Effector memory CD8-positive, alpha-beta T cell (primary cell): ENCODE measurements around the gene CELA2A.
"Not testable (repeated sequence)": the region's sequence is repeated elsewhere in the genome, so short reads cannot be mapped to it uniquely, and the experiment has no call there.

Experiments used
- ATAC-seq: fragments of 150-1000 bp; cut with Tn5 transposase; replicated peaks from 2 replicates; pipeline ENCODE4 v1.10.0; 2021; ENCODE audit warnings: mild to moderate bottlenecking, moderate library complexity
- DNase-seq, 3 experiments: peaks; one replicate each; pipeline ENCODE4 v3.0.0; 2021
- H3K27ac Mint-ChIP-seq, 2 donors: one replicate each; pipeline ENCODE4 v1.8.0; 2022; ENCODE audit warnings: mild to moderate bottlenecking in 2 of 2, mixed read lengths in 2 of 2, moderate library complexity in 2 of 2
- H3K27me3 Mint-ChIP-seq, 2 donors: one replicate each; pipeline ENCODE4 v1.8.0; 2022; ENCODE audit warnings: mixed read lengths in 2 of 2
- H3K36me3 Mint-ChIP-seq: one replicate; pipeline ENCODE4 v1.8.0; 2022; ENCODE audit warnings: mild to moderate bottlenecking, moderate library complexity, mixed read lengths; ENCODE audit not compliant: insufficient read depth
- H3K4me1 Mint-ChIP-seq, 2 donors: one replicate each; pipeline ENCODE4 v1.8.0; 2022; ENCODE audit warnings: low read depth in 2 of 2, mixed read lengths in 2 of 2
- H3K4me3 Mint-ChIP-seq, 2 donors: one replicate each; pipeline ENCODE4 v1.8.0; 2022; ENCODE audit warnings: mild to moderate bottlenecking in 2 of 2, mixed read lengths in 2 of 2, moderate library complexity in 2 of 2
- H3K9me3 Mint-ChIP-seq, 2 donors: one replicate each; pipeline ENCODE4 v1.8.0; 2022; ENCODE audit warnings: mixed read lengths in 2 of 2

Gene CELA2A

GRCh38 chr1:15417059-15417934 is 39.2 kb upstream of the CELA2A start:
- Mint-ChIP-seq H3K4me1 (peaks cover 75 to 79% of the 10 kb centered on the region in 2 donors), H3K36me3 (peaks cover 99% of the 10 kb centered on the region), H3K27ac (peak overlapping the region; percentile 99 to 100), H3K9me3 (no peaks in the 10 kb centered on the region), H3K4me3 (peak overlapping the region; percentile 79 to 99), H3K27me3 (no peaks in the 10 kb centered on the region)
- DNase-seq, result peak; percentile 60 to 74 (median 73)
- peak; percentile 82 for ATAC-seq

GRCh38 chr1:15418806-15419515 is 37.6 kb upstream of the CELA2A start:
- ATAC-seq (no peak), DNase-seq (no peak)
- Mint-ChIP-seq H3K4me1 (peaks cover 66 to 69% of the 10 kb centered on the region in 2 donors), H3K27ac (peak overlapping the region; percentile 82 to 100), H3K36me3 (peaks cover 99% of the 10 kb centered on the region), H3K27me3 (no peaks in the 10 kb centered on the region), H3K9me3 (no peaks in the 10 kb centered on the region), H3K4me3 (peak overlapping the region; percentile 50 to 99)

DNA sequence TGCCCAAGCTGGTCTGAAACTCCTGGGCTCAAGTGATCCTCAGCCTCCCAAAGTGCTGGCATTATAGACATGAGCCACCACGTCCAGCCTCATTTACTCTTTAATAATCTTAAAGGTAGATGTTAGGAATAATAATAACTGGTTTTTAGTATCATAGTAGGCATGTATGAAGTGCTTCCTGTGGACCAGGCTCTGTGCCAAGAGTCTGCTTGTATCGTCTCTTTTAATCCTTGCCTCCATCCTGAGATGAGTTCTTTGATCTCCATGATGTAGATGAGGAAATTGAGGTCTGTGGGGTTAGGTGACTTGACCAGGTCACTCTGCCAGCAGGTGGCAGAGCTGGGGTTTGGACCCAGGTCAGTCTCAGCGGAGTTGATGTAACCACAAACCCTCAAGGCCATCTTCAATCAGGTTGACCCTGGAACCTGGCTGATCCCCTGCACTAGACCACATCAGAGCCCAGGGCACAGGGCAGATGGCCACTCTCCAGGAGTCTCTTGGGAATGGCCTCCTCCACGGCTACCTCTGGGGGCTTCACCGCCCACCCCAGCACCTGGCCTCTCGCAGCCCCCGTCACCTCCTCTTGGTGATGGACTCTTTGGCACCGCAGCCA is 35.6 kb upstream of the CELA2A start:
- H3K4me3 Mint-ChIP-seq, result peak overlapping the region; percentile 51 to 52
- H3K9me3 Mint-ChIP-seq, result no peaks in the 10 kb centered on the region
- ATAC-seq (no peak), DNase-seq (no peak)
- peaks cover 99% of the 10 kb centered on the region for H3K36me3 Mint-ChIP-seq
- H3K27me3 Mint-ChIP-seq, result no peaks in the 10 kb centered on the region
- peaks cover 61 to 63% of the 10 kb centered on the region in 2 donors for H3K4me1 Mint-ChIP-seq
- H3K27ac Mint-ChIP-seq, result peak overlapping the region; percentile 88 to 100

- Mint-ChIP-seq H3K4me3 (peak overlapping the region in 1 of 2 donors; percentile 51), H3K27ac (peak overlapping the region; percentile 88 to 97), H3K27me3 (no peaks in the 10 kb centered on the region), H3K36me3 (peaks cover 99% of the 10 kb centered on the region), H3K4me1 (peaks cover 53 to 55% of the 10 kb centered on the region in 2 donors), H3K9me3 (no peaks in the 10 kb centered on the region)
- ATAC-seq (no peak), DNase-seq (no peak)
Measured at GRCh38 chr1:15422871-15423270, 33.7 kb upstream of the CELA2A start.

- no peaks in the 10 kb centered on the region for H3K27me3 Mint-ChIP-seq
Measured at GRCh38 chr1:15423355-15424077, 33.0 kb upstream of the CELA2A start.

GRCh38 chr1:15424146-15424667 is 32.3 kb upstream of the CELA2A start:
- Mint-ChIP-seq H3K27me3 (no peaks in the 10 kb centered on the region), H3K36me3 (peaks cover 99% of the 10 kb centered on the region)
- no peak for ATAC-seq

More at GRCh38 chr1:15423355-15424077, 33.0 kb upstream of the CELA2A start:
- Mint-ChIP-seq H3K4me3 (peak overlapping the region in 1 of 2 donors; percentile 42), H3K4me1 (peaks cover 50 to 54% of the 10 kb centered on the region in 2 donors), H3K36me3 (peaks cover 99% of the 10 kb centered on the region), H3K9me3 (no peaks in the 10 kb centered on the region), H3K27ac (peak overlapping the region; percentile 74 to 97)
- ATAC-seq (no peak), DNase-seq (no peak)

GRCh38 chr1:15424981-15425380 is 31.6 kb upstream of the CELA2A start:
- ATAC-seq, result no peak
- peaks cover 99% of the 10 kb centered on the region for H3K36me3 Mint-ChIP-seq
- H3K4me1 Mint-ChIP-seq, result peaks cover 40 to 47% of the 10 kb centered on the region in 2 donors
- peak overlapping the region; percentile 93 to 97 for H3K27ac Mint-ChIP-seq
- no peaks in the 10 kb centered on the region for H3K9me3 Mint-ChIP-seq
- H3K27me3 Mint-ChIP-seq, result no peaks in the 10 kb centered on the region
- H3K4me3 Mint-ChIP-seq, result peak overlapping the region in 1 of 2 donors; percentile 44
- DNase-seq, result no peak

More at GRCh38 chr1:15424146-15424667, 32.3 kb upstream of the CELA2A start:
- Mint-ChIP-seq H3K4me1 (peaks cover 45 to 49% of the 10 kb centered on the region in 2 donors), H3K9me3 (no peaks in the 10 kb centered on the region), H3K27ac (peak overlapping the region; percentile 74 to 97), H3K4me3 (peak overlapping the region in 1 of 2 donors; percentile 44)
- no peak for DNase-seq

DNA sequence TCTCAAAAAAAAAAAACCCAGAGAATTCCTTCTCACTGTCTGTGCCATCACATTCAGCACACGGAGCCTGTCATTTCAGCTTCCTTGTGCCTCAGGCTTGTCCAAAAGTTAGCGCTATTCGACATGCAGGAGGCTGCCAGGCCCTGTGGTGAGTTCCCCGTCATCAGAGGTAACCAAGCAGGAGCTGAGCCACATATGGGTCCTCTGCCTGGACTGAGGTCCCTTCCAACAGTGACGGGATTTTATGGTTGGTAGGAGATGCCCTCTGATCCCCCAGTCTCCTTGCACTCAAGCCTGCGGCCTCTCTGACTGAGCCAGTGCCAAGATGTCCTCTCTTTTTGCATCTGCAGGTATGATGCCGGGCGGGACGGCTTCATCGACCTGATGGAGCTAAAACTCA is 31.0 kb upstream of the CELA2A start:
- ATAC-seq (no peak), DNase-seq (no peak)
- H3K36me3 Mint-ChIP-seq, result peaks cover 100% of the 10 kb centered on the region
- H3K9me3 Mint-ChIP-seq, result no peaks in the 10 kb centered on the region
- peak overlapping the region in 1 of 2 donors; percentile 70 for H3K4me3 Mint-ChIP-seq
- H3K27ac Mint-ChIP-seq, result peak overlapping the region; percentile 93 to 97
- H3K27me3 Mint-ChIP-seq, result no peaks in the 10 kb centered on the region
- peaks cover 38 to 46% of the 10 kb centered on the region in 2 donors for H3K4me1 Mint-ChIP-seq

DNA sequence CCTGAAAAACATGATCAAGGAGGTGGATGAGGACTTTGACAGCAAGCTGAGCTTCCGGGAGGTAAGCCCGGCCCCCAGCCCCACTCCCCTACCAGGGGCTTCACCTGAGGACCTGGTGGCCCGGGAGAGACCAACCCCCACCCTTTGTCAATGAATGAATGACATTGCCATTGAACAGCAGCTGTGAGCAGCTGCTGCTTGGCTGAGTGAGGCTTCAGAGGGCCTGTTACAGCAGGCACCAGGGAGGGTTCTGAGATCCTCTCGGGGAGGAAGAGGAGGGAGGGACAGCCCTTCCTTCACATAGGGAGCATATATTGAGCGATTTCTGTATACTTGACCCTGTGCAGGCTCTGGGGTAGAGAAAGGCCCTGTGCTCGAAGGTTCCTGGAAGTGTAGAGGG is 30.6 kb upstream of the CELA2A start:
- peaks cover 36 to 45% of the 10 kb centered on the region in 2 donors for H3K4me1 Mint-ChIP-seq
- H3K27me3 Mint-ChIP-seq, result no peaks in the 10 kb centered on the region
- peak overlapping the region; percentile 20 to 70 for H3K4me3 Mint-ChIP-seq
- ATAC-seq, result no peak
- peaks cover 100% of the 10 kb centered on the region for H3K36me3 Mint-ChIP-seq
- no peak for DNase-seq
- peak overlapping the region; percentile 93 to 97 for H3K27ac Mint-ChIP-seq
- no peaks in the 10 kb centered on the region for H3K9me3 Mint-ChIP-seq

- H3K27me3 Mint-ChIP-seq, result no peaks in the 10 kb centered on the region
- H3K36me3 Mint-ChIP-seq, result peaks cover 100% of the 10 kb centered on the region
- H3K9me3 Mint-ChIP-seq, result no peaks in the 10 kb centered on the region
- H3K27ac Mint-ChIP-seq, result peak overlapping the region; percentile 93 to 97
- H3K4me1 Mint-ChIP-seq, result peaks cover 30 to 37% of the 10 kb centered on the region in 2 donors
- H3K4me3 Mint-ChIP-seq, result peak overlapping the region; percentile 20 to 70
- ATAC-seq (no peak), DNase-seq (no peak)
Measured at GRCh38 chr1:15426492-15427279, 29.8 kb upstream of the CELA2A start.

DNA sequence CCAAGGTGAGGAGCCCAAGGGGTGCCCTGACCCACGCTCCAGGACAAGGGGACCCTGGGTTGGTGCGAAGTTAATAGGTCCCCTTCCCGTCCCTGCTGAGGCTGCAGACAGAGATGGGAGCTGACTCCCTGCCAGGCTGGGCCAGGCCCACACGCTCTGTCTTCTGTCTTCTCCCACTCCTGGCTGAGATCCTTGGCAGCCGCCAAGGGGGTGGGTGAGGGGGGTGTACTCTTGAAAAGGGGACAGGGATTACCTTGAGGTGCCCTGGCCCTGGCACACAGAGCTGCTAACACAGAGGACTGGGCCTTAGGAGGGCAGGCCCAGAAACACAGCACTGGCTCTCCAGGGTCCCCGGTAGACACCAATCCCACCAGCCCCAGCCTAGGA is 29.3 kb upstream of the CELA2A start:
- no peak for ATAC-seq
- Mint-ChIP-seq H3K9me3 (no peaks in the 10 kb centered on the region), H3K4me1 (peaks cover 29 to 35% of the 10 kb centered on the region in 2 donors), H3K4me3 (peak overlapping the region in 1 of 2 donors; percentile 70), H3K36me3 (peaks cover 100% of the 10 kb centered on the region), H3K27ac (peak overlapping the region; percentile 93 to 97), H3K27me3 (no peaks in the 10 kb centered on the region)
- no peak for DNase-seq

- H3K27me3 Mint-ChIP-seq, H3K9me3 Mint-ChIP-seq, ATAC-seq, DNase-seq: not testable (repeated sequence)
- peak overlapping the region; percentile 87 to 97 for H3K27ac Mint-ChIP-seq
- peaks cover 26 to 35% of the 10 kb centered on the region in 2 donors for H3K4me1 Mint-ChIP-seq
- peaks cover 100% of the 10 kb centered on the region for H3K36me3 Mint-ChIP-seq
- peak overlapping the region in 1 of 2 donors; percentile 57 for H3K4me3 Mint-ChIP-seq
Measured at GRCh38 chr1:15428252-15428651, 28.3 kb upstream of the CELA2A start.
